Right lung (tissue), 10 donors: ENCODE data around the gene OOSP2. TPM values are rescaled to one million over a fixed set of nuclear protein-coding genes. Genes with fewer than 3 reads are reported as not detected.
"Not testable (repeated sequence)": the region's sequence is repeated elsewhere in the genome, so short reads cannot be mapped to it uniquely, and the experiment has no call there.

Experiments used
- DNase-seq, 2 donors: peaks; one replicate each; pipeline ENCODE4 v3.0.0-alpha.2; 2013
- long read RNA-seq, 8 donors: transcript quantifications; one replicate each; lab custom pipeline, GENCODE V29; 2026
- polyA plus RNA-seq, 5 donors: library from polyadenylated mRNA; unstranded; fragments of 120-200 nt; gene quantifications; one replicate each; pipeline versions ENCODE4 v1.2.1 to v1.2.3, GENCODE V29; 2013; ENCODE audit warnings: inconsistent platforms in 1 of 5, low replicate concordance in 1 of 5; ENCODE audit not compliant: insufficient read length in 5 of 5, insufficient read depth in 1 of 5

Gene OOSP2, protein sequence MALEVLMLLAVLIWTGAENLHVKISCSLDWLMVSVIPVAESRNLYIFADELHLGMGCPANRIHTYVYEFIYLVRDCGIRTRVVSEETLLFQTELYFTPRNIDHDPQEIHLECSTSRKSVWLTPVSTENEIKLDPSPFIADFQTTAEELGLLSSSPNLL
- not detected for polyA plus RNA-seq
- long read RNA-seq, donor 1: 0 reads
- long read RNA-seq, donor 2: 0 reads
- long read RNA-seq, donor 3: 0 reads
- long read RNA-seq, donor 4: 0 reads
- long read RNA-seq, donor 5: 0 reads
- long read RNA-seq, donor 6: 0 reads
- long read RNA-seq, donor 7: 0 reads
- long read RNA-seq, donor 8: 0 reads

- no peak for DNase-seq
These were observed at the start of gene OOSP2 for GRCh38 chr11:60040109-60040508. TSS of gene OOSP2 (plus strand) at chr11:60040409. CDS start at chr11:60040460, 51 bp downstream.

DNA sequence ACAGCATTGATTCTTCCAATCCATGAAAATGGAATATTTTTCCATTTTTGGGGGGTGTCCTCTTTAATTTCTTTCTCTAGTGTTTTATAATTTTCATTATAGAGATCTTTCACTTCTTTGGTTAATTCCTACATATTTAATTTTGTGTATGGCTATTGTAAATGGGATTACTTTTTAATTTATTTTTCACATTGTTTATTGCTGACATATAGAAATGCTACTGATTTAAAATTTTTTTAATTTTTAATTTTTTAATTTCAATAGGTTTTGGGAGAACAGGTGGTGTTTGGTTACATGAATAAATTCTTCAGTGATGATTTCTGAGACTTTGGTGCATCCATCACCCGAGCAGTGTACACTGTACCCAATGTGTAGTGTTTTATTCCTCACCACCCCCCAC lies 49.8 kb upstream of the OOSP2 start:
- no peak for DNase-seq

- DNase-seq: no peak
These were observed 47.8 kb upstream of the OOSP2 start for GRCh38 chr11:59992425-59992824.

GRCh38 chr11:59997800-59998199 lies 42.4 kb upstream of the OOSP2 start:
- no peak for DNase-seq

- DNase-seq: no peak
These were observed 40.5 kb upstream of the OOSP2 start for GRCh38 chr11:59999691-60000090.

DNA sequence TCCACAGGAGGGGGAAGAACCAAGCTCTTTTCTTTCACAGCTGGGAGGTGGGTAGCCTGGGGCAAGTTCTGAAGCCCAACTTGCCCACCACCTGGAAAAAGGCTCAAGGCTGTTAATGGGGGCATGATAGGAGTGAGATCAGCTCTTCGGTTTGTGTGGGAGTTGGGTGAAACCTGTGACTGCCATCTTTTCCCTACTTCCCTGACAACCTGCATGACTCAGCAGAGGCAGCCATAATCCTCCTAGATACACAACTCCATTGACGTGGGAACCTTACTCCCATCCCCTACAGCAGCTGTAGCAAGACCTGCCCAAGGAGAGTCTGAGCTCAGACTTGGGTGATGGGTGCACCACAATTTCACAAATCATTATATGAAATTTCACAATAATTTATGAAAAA lies 36.5 kb upstream of the OOSP2 start:
- no peak for DNase-seq

- no peak for DNase-seq
These were observed 34.8 kb upstream of the OOSP2 start for GRCh38 chr11:60005360-60005759.

DNA sequence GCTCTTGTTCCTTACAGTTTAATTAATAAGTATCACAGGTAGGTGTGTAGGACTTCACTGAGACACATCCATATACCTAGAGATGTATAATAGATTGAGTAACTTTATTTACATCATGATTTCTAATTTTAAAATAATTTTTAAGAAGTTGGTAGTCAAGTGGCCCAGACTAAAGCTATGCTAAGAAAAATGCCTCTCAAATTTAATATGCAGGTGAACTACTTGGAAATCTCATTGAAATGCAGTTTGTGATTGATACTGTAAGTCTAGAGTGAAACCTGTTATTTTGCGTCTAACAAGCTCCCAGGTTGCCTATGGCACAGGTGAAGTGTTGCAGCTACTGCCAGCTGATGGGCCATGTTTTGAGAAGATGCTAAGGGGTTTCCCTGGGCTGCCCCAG lies 23.3 kb upstream of the OOSP2 start, which contains the start of gene OOSP4B:
Gene OOSP4B (plus strand): TSS at position 301 of the 400 bp plus-strand sequence.
- no peak for DNase-seq

DNA sequence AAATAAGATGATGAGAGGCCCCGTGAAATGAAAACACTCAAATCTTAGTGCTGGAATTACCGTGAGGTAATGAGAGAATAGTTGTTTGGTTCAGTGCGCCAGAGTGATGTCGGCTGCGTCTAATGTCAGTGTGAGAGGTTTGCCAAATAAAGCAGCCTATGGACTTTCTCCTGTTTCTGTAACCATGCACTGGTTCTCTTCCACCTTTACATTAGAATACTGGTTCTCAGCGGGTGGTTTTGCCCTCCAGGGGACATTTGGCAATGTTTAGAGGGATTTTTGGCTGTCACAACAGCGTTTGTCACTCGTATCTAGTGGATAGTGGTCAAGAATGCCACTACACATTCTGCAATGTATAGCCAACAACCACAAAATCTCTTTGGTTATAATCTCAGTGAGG lies 22.2 kb upstream of the OOSP2 start:
- DNase-seq: no peak

- DNase-seq: not testable (repeated sequence)
These were observed 19.8 kb upstream of the OOSP2 start for GRCh38 chr11:60020376-60020775.

DNA sequence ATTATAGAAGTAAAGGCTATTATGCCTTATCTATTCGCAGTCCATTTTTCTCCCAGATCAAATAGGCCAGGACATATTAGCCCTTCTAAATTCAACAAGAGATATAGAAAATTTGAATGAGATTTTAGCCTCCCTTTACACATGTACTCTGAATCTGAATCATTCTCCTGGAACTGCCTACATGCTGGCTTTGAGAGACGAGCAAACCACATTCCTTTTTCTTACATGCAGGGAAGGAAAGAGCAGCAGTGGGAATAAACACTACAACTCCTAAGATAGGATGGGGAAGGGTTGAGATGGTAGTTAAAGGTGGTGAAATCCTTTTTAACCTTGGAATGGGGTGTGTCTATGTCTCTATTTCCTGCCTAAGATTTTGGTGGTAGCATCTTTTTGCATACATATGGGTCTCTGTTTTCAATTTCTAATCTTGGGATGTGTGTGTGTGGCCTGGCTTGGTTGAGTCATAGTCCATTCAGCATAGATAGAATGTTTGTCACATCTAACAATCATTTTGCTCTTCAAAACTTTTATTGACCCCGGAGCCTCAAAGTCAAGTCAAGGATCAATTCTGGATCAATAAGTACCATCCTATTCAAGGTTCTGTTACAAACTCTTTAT lies 11.1 kb upstream of the OOSP2 start:
- no peak for DNase-seq

- not testable (repeated sequence) for DNase-seq
These were observed 10.2 kb downstream of the OOSP2 start for GRCh38 chr11:60050422-60050821.

GRCh38 chr11:60050839-60051238 lies 10.6 kb downstream of the OOSP2 start:
- DNase-seq: not testable (repeated sequence)

DNA sequence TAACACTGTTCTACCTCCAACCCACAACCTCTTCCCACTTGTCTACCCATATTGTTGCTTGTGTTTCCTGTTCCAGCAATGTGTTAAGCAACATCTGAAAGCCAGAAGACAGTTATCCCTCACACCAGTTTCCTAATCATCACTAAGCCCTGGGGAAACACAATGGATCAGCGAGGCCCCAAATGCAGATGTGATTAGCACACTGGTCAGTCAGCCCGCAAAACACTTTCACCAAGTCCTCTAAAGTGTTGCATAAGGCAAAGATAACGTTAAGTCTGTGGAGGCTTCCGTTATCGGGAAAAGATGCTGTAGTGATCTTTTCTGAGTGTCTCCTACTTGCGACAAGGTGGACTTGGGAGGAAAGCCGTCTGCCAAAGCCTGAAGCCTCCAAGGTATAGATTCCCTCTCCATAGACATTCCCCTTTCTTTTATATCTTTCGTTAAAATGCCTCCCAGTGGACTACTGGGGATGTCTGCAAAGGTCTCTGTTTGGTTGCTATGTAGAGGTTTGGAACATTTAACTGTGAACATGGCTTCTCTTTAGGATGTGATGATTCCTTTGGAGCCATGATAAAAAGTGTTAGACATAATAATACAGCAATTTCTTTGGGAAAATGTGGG lies 16.2 kb downstream of the OOSP2 start, which contains the start of gene MS4A3:
Gene MS4A3 (plus strand): TSS at position 317 of the 621 bp plus-strand sequence. CDS start 4,496 bp downstream, outside the sequence.
- no peak for DNase-seq

DNA sequence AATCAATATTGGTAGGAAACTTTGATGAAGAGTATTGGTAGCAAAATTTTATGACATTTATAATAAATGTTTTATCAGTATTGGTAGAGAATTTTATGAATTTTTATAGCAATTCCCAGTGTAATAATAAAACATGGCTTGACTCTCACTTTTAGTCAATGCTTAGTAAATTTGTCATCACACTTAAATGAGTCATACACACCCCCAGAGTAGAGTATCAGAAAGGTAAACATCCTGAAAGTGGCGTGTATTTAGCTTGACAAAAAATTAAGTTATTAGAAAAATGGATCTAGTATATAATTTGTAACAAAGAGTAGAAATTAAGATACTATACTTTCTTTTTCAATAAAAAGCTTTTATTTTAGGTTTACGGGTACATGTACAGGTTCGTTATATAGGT lies 18.8 kb downstream of the OOSP2 start:
- no peak for DNase-seq

DNA sequence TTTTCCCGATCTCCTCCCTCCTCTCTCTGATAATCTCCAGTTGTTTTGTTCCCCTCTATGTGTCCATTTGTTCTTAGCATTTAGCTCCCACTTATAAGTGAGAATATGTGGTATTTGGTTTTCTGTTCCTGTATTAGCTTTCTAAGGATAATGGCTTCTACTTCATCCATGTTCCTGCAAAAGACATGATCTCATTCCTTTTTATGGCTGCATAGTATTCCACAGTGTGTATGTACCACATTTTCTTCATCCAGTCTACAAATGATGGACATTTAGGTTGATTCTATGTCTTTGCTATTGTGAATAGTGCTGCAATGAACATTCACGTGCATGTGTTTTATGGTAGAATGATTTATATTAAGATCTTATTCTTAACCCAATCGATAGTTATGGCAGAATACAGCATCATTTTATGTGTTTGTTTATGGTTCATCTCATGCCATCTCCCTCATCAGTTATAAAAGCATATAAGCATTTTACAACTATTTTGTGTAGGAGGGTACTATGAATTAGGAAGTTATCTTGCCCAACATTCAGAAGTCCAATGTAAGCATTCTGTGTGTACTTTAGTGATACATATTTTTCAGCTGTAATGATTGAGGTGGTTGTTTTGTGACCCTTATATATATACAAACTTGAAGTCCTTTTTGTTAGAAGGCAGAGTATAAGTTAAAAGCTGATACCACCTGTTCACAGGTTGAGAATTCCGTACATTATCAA lies 19.5 kb downstream of the OOSP2 start:
- no peak for DNase-seq

GRCh38 chr11:60064111-60064510 lies 23.9 kb downstream of the OOSP2 start:
- DNase-seq: no peak

GRCh38 chr11:60065801-60066200 lies 25.6 kb downstream of the OOSP2 start:
- no peak for DNase-seq

DNA sequence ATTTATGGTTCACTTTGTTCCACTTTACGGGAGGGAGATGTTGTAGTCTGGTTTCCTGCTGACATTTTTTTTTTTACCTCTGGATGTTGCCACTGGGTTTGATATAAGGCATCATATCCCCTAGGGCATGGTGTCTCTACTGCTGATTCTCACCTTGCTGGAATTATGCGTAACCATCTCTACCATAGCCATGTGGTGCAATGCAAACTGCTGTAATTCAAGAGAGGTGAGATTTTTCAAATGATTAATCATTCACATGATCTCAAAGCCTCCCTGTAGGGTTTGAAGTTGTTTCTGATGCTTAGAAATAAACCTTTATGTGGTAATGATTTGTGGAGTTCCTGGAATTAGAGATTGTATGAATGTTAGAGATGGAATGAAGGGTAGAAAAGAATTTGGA lies 29.2 kb downstream of the OOSP2 start:
- DNase-seq: no peak

DNA sequence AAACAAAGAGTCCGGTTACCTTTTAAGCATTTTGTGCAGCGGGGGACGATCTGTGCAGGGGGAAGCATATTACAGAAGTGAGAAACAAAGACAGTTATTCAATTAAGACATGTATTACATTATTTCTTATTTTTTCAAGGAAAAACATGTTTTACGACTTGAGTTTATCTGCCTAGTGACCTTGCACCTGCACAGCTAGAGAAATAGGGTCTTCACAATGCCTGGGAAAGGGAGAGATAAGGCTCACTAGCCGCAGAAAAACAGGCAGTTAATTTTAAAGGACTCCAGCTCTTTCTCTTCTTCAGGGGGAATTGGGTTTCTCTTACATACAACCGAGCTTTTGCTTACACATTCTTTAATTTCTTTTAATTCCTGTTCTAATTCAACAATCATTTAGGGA lies 31.4 kb downstream of the OOSP2 start:
- not testable (repeated sequence) for DNase-seq

DNA sequence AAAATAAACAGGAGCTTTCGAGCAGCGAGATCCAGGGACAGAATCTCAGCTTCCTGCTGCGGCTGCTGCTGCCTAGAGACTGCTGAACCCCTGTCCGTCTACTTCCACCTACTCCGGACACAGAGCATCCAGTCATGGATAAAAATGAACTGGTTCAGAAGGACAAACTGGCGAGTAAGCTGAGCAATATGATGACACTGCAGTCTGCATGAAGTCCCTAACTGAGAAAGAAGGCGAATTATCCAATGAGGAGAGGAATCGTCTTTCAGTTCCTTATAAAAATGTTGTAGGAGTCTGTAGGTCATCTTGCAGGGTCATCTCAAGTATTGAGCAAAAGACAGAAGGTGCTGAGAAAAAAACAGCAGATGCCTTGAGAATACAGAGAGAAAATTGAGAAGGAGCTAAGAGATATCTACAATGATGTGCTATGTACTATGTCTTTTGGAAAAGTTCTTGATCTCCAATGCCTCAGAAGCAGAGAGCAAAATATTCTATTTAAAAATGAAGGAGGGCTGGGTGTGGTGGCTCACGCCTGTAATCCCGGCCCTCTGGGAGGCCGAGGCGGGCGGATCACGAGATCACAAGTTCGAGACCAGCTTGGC lies 37.1 kb downstream of the OOSP2 start:
- no peak for DNase-seq

- no peak for DNase-seq
These were observed 37.8 kb downstream of the OOSP2 start for GRCh38 chr11:60077981-60078380.
